ENCODE results near the gene TEAD1.

Gene TEAD1

GRCh38 chr11:12705874-12706273 lies 31.7 kb downstream of the TEAD1 start:
- TF ChIP-seq, protein P1, sequence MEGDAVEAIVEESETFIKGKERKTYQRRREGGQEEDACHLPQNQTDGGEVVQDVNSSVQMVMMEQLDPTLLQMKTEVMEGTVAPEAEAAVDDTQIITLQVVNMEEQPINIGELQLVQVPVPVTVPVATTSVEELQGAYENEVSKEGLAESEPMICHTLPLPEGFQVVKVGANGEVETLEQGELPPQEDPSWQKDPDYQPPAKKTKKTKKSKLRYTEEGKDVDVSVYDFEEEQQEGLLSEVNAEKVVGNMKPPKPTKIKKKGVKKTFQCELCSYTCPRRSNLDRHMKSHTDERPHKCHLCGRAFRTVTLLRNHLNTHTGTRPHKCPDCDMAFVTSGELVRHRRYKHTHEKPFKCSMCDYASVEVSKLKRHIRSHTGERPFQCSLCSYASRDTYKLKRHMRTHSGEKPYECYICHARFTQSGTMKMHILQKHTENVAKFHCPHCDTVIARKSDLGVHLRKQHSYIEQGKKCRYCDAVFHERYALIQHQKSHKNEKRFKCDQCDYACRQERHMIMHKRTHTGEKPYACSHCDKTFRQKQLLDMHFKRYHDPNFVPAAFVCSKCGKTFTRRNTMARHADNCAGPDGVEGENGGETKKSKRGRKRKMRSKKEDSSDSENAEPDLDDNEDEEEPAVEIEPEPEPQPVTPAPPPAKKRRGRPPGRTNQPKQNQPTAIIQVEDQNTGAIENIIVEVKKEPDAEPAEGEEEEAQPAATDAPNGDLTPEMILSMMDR (IDR thresholded peaks at IDR 0.05; ENCODE audit: borderline replicate concordance, control extremely low read depth, extremely low read depth, insufficient read depth, missing control alignments), result no peak
- DNase-seq (ENCODE audit: low spot score), result no peak
- in situ Hi-C loops (cut with MboI; ENCODE audit: low sequenced_read_pairs, unreplicated experiment), result no loop called here

GRCh38 chr11:12706545-12707499 lies 32.6 kb downstream of the TEAD1 start:
- no peak for DNase-seq (ENCODE audit: low spot score)
- TF ChIP-seq, protein P1 (IDR thresholded peaks at IDR 0.05; ENCODE audit: borderline replicate concordance, control extremely low read depth, extremely low read depth, insufficient read depth, missing control alignments), result no peak
- in situ Hi-C loops (cut with MboI; ENCODE audit: low sequenced_read_pairs, unreplicated experiment), result no loop called here

DNA sequence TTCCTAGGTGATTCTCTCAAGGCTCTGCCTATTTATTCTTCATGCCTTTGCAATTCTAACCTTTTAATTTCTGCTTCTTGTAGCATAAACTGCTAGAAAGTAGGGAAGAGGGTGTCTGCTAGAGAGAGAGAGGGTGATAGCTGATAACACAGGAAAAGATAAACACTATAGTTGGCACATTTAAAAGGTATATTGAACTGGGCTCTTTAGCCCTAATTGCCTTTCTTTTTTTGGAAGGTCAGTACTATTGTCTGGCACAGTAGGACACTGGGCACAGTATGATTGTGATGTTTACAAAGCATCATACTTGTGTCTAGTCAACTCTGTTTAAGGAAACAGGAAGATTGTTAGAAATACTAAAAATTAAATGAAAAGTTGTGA lies 33.3 kb downstream of the TEAD1 start:
- TF ChIP-seq, protein P1 (IDR thresholded peaks at IDR 0.05; ENCODE audit: borderline replicate concordance, control extremely low read depth, extremely low read depth, insufficient read depth, missing control alignments), result no peak
- in situ Hi-C loops (cut with MboI; ENCODE audit: low sequenced_read_pairs, unreplicated experiment), result no loop called here
- DNase-seq (ENCODE audit: low spot score), result no peak

DNA sequence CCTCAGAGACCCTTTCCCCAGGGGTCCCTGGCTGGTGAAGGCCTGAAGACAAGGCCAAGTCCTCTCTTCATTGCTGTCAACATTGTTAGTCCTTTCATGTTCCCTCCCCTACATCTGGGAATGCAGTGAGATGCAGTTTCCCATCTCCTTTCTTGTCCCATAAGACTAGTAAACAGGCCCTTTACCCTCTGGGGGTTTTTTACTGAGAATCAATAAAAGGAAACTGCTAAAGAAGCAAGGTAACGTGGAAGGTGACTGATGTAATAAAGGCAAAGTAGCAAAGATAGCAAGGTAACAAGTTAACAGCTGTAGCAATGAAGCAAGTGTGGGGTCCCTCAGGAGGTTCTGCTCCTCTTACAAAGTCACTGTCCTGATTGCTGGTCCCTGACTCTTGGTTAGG lies 37.3 kb downstream of the TEAD1 start:
- in situ Hi-C loops (cut with MboI; ENCODE audit: low sequenced_read_pairs, unreplicated experiment), result no loop called here
- DNase-seq (ENCODE audit: low spot score), result no peak

GRCh38 chr11:12712132-12712531 lies 37.9 kb downstream of the TEAD1 start:
- in situ Hi-C loops (cut with MboI; ENCODE audit: low sequenced_read_pairs, unreplicated experiment), result no loop called here
- no peak for DNase-seq (ENCODE audit: low spot score)
- TF ChIP-seq, protein P1 (IDR thresholded peaks at IDR 0.05; ENCODE audit: borderline replicate concordance, control extremely low read depth, extremely low read depth, insufficient read depth, missing control alignments), result no peak

More for the DNA sequence above, 37.3 kb downstream of the TEAD1 start:
- TF ChIP-seq, protein P1 (IDR thresholded peaks at IDR 0.05; ENCODE audit: borderline replicate concordance, control extremely low read depth, extremely low read depth, insufficient read depth, missing control alignments), result no peak

- TF ChIP-seq, protein P1 (IDR thresholded peaks at IDR 0.05; ENCODE audit: borderline replicate concordance, control extremely low read depth, extremely low read depth, insufficient read depth, missing control alignments), result no peak
- no peak for DNase-seq (ENCODE audit: low spot score)
- in situ Hi-C loops (cut with MboI; ENCODE audit: low sequenced_read_pairs, unreplicated experiment), result no loop called here
These were observed 40.9 kb downstream of the TEAD1 start for GRCh38 chr11:12715131-12715530.
